Peyer's patch (tissue), 4 donors: ENCODE results near the gene NEDD9.

ENCODE experiments used
- POLR2A ChIP-seq, 2 donors: fragments of 450-650 bp; IDR thresholded peaks; one replicate each; pipeline ENCODE4 v1.5.1; 2017; ENCODE audit warnings: antibody characterized with exemption in 2 of 2, mild to moderate bottlenecking in 2 of 2, moderate library complexity in 2 of 2
- TF ChIP-seq, protein P1 (sequence below), 6 experiments: fragments of 450-650 bp in 4 of 6; fragments of 200-600 bp in 2 of 6; sonication (generic) in 1 of 6; IDR thresholded peaks; one replicate each; pipeline ENCODE4 v1.5.1; 2017 to 2019; ENCODE audit warnings: antibody characterized with exemption in 6 of 6, mild to moderate bottlenecking in 3 of 6, moderate library complexity in 1 of 6

DNA sequence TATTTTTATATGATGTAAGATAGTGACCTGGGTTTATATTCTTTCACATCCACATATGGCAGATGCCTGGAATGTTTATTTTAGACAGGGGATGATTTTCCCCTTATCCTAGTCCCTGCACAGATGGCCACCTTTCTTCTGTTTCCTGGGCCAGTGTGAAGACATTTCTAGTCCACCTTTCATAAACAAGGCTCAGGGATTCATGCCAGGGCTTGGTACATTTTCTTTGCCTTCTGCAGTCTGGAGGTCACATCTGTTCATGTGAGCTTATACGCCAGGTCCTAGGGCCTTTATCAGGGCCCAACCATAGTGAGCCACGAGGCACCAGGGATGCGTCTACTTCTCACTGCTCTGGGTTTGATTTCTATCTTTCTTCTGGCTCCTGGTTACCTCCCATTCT lies 82.9 kb downstream of the NEDD9 start:
- no peak for TF ChIP-seq POLR2A (IDR thresholded peaks at IDR 0.05)
- TF ChIP-seq, protein P1, sequence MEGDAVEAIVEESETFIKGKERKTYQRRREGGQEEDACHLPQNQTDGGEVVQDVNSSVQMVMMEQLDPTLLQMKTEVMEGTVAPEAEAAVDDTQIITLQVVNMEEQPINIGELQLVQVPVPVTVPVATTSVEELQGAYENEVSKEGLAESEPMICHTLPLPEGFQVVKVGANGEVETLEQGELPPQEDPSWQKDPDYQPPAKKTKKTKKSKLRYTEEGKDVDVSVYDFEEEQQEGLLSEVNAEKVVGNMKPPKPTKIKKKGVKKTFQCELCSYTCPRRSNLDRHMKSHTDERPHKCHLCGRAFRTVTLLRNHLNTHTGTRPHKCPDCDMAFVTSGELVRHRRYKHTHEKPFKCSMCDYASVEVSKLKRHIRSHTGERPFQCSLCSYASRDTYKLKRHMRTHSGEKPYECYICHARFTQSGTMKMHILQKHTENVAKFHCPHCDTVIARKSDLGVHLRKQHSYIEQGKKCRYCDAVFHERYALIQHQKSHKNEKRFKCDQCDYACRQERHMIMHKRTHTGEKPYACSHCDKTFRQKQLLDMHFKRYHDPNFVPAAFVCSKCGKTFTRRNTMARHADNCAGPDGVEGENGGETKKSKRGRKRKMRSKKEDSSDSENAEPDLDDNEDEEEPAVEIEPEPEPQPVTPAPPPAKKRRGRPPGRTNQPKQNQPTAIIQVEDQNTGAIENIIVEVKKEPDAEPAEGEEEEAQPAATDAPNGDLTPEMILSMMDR (IDR thresholded peaks at IDR 0.05), result no peak
